RWPE2 (cell line): ENCODE measurements around the gene SEC24B.

Experiments used
- ATAC-seq: fragments of 200-7000 bp; cut with Tn5 transposase; 3 replicates; pipeline ENCODE4 v1.9.1; 2021; ENCODE audit warnings: low read depth
- DNase-seq: peaks from one replicate; pipeline ENCODE4 v3.0.0-alpha.2; 2020; ENCODE audit warnings: low spot score
- H3K27ac ChIP-seq: fragments of 450-650 bp; 2 replicates; pipeline ENCODE4 v1.5.1; 2017; ENCODE audit warnings: mild to moderate bottlenecking; ENCODE audit not compliant: poor library complexity, severe bottlenecking
- H3K27me3 ChIP-seq: fragments of 250-450 bp; sonication (Bioruptor Pico); 2 replicates; pipeline ENCODE4 v1.5.1; 2021; ENCODE audit warnings: mild to moderate bottlenecking, moderate library complexity; ENCODE audit not compliant: insufficient read depth, poor library complexity, severe bottlenecking
- H3K36me3 ChIP-seq: fragments of 250-450 bp; sonication (Bioruptor Pico); 2 replicates; pipeline ENCODE4 v1.5.1; 2020; ENCODE audit warnings: low read depth, mild to moderate bottlenecking, moderate library complexity
- H3K4me1 ChIP-seq: fragments of 250-450 bp; sonication (Bioruptor Pico); 2 replicates; pipeline ENCODE4 v1.5.1; 2021; ENCODE audit warnings: mild to moderate bottlenecking, moderate library complexity; ENCODE audit not compliant: insufficient read depth, poor library complexity, severe bottlenecking
- H3K4me3 ChIP-seq: fragments of 250-450 bp; sonication (Bioruptor Pico); 2 replicates; pipeline ENCODE4 v1.5.1; 2021; ENCODE audit warnings: mild to moderate bottlenecking, moderate library complexity; ENCODE audit not compliant: severe bottlenecking
- H3K9me3 ChIP-seq: fragments of 250-450 bp; sonication (Bioruptor Pico); 2 replicates; pipeline ENCODE4 v1.5.1; 2021; ENCODE audit warnings: mild to moderate bottlenecking, moderate library complexity; ENCODE audit not compliant: severe bottlenecking
- CTCF ChIP-seq: fragments of 450-650 bp; IDR thresholded peaks from one replicate; pipeline ENCODE4 v1.5.1; 2017; ENCODE audit warnings: mild to moderate bottlenecking, moderate library complexity; ENCODE audit not compliant: poor library complexity, severe bottlenecking

The SEC24B gene

GRCh38 chr4:109433205-109434006, at the start of gene SEC24B:
TSS of gene SEC24B (plus strand) at chr4:109433815. CDS start at chr4:109433870, 55 bp downstream.
- Histone ChIP-seq H3K27me3 (no peaks in the 10 kb centered on the region), H3K36me3 (no peaks in the 10 kb centered on the region), H3K4me3 (peak within 1 kb of the TSS; percentile 96), H3K9me3 (no peaks in the 10 kb centered on the region), H3K27ac (peak within 1 kb of the TSS; percentile 77), H3K4me1 (peaks cover 20% of the 10 kb centered on the region)
- DNase-seq = peak; percentile 89
- peak; percentile 96 for TF ChIP-seq CTCF
- ATAC-seq = peak; percentile 77

- H3K9me3 ChIP-seq = no peaks in the 10 kb centered on the region
- no peak for DNase-seq
- no peaks in the 10 kb centered on the region for H3K36me3 ChIP-seq
- no peak overlapping the region for H3K4me3 ChIP-seq
- no peak overlapping the region for H3K27ac ChIP-seq
- H3K27me3 ChIP-seq = no peaks in the 10 kb centered on the region
- H3K4me1 ChIP-seq = no peaks in the 10 kb centered on the region
- no peak for ATAC-seq
- no peak for TF ChIP-seq CTCF
Measured at GRCh38 chr4:109383823-109384222, 49.8 kb upstream of the SEC24B start.

- Histone ChIP-seq H3K4me1 (no peaks in the 10 kb centered on the region), H3K27me3 (no peaks in the 10 kb centered on the region), H3K27ac (no peak overlapping the region), H3K36me3 (no peaks in the 10 kb centered on the region), H3K9me3 (no peaks in the 10 kb centered on the region), H3K4me3 (no peak overlapping the region)
- DNase-seq (no peak), ATAC-seq (no peak)
- no peak for TF ChIP-seq CTCF
Measured at GRCh38 chr4:109385260-109385659, 48.4 kb upstream of the SEC24B start.

GRCh38 chr4:109389369-109390114, 44.1 kb upstream of the SEC24B start:
- Histone ChIP-seq H3K4me1 (no peaks in the 10 kb centered on the region), H3K4me3 (no peak overlapping the region), H3K27ac (no peak overlapping the region), H3K9me3 (no peaks in the 10 kb centered on the region), H3K36me3 (no peaks in the 10 kb centered on the region), H3K27me3 (no peaks in the 10 kb centered on the region)
- no peak for DNase-seq
- no peak for TF ChIP-seq CTCF
- ATAC-seq = no peak
